Central memory CD4-positive, alpha-beta T cell (primary cell): ENCODE results near the gene LCORL.
"Not testable (repeated sequence)": the region's sequence is repeated elsewhere in the genome, so short reads cannot be mapped to it uniquely, and the experiment has no call there.

Experiments used
- DNase-seq: peaks from one replicate; pipeline ENCODE4 v3.0.0; 2022
- total RNA-seq, 3 experiments: gene quantifications; one replicate each; lab custom pipeline; 2026; lab: John Stamatoyannopoulos, UW

LCORL gene
- 15.9 to 19.1 (median 18.7) reads per million in 3 experiments for total RNA-seq

DNA sequence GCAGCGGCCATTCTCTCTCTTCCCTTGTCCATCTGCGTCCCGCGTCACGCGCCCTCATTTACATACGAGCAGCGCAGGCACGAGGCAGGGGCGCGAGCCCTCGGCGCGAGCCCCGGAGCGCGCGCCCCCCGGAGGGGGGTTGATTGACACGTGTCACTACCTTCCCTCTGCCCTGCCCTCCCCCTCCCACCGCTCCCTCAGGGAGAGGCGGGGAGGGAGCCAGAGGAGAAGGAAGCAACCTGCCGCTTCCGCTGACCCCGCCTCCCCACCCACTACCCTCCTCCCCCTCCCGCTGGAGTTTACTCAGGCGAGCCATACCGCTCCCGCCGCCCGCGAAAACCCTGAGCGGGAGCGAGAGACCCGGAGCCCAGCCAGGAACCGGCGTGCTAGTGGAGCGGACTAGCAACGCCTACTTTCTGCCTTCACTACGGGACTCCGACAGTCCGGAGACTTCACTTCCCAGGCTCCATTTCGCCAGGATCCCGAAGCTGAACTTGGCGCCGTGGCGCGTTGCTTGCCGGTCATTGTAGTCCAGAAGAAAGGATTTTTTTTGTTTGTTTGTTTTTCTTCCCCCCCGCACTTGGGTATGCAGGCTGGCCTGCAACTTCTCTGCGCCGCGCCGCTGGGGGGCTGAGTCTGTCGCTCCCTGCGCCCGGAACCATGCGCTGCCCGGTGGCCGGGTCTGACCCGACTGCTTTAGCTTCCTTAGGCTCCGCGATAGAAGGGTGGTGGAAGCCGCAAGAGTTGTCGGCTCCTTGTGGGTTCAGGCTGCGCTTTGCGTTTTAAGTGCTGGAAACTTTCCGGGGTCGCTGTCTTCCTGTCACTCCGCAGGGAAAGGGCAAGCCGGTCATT lies at the start of gene LCORL:
LCORL (minus strand) TSS at position 36 of the 852 bp plus-strand sequence; CDS start at position 32, 4 bp downstream.
- peak; percentile 85 for DNase-seq

DNA sequence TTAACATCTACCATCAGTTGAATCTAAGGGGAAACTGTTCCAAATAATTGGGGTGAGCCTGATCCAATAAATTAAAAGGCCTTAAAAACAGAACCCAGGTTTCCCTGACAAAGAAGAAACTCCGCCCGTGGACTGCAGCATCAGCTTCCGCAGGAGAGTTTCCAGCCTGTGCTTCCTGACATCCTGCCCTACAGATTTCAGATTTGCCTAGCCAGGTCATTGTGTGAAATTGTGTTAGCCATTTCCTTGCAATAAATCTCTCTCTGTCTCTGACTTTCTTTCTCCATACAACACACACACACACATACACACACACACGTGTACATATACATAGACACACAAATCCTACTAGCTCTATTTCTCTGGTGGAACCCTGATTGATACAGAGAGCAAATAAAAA lies 48.3 kb upstream of the LCORL start:
- DNase-seq: no peak

DNA sequence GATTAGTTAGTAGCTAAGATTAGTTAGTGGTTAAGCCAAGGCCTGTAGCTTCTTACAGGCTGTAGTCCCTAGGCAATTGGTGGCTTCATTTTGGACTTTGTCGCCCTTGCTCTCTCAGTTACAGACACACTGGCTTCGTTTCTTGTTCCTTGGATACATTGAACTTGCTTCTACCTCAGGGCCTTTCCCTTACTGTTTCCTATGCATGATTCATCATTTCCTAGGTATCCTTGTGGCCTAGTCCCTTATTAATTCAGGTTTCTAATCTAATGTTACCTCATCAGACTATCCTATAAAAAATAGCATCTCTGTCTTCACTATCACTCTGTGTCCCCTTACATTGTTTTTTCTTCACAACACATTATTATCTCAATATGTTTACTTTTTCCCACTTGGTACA lies 45.5 kb upstream of the LCORL start:
- DNase-seq: no peak

DNA sequence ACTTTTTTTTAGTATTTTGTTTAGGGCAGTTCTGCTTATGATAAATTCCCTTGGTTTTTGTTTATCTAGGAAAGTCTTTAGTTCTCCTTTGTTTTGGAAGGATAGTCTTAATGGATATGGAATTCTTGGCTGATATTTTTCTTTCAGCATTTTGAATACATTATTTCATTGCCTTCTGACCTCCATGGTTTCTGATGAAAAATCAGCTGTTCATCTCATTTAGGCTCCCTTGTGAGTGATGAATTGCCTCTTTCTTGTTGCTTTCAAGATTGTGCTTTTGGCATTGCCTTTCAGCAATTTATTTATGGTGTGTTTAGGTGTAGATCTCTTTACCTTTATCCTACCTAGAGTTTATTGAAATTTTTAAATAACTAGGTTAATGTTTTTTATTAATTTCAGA lies 41.5 kb upstream of the LCORL start:
- no peak for DNase-seq

DNA sequence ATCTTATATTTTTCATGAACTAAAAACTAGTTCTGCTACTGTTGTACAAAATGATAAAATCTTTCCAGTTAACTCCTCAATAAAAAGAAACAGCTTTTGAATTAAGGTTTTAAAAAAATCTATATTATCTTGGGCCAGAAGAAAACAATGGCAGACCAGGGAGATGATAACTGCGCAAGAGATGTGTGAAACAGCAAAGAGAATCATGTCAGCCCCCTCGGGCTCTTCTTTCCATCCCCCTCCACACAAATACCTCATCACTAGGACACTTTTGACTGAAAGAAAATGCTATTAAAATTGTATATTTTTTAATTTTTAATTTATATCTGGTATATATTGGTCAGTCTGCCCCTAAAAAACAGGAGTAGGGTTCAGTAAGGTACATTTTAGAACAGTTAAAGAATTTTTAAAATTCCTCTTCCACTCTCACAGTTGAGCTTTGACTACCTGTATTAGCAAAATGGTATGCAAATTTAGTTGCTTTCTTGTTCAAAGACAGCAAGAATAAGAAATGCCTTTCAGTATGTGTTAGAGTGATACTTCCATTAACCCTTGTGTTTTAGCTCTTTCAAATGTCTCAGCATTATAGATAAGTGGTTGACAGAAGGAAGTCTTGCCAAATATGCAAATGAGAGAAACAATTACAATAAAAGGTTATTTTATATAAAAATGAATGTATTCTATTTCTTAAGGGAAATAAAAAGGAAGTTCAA lies 36.4 kb upstream of the LCORL start:
- no peak for DNase-seq

DNA sequence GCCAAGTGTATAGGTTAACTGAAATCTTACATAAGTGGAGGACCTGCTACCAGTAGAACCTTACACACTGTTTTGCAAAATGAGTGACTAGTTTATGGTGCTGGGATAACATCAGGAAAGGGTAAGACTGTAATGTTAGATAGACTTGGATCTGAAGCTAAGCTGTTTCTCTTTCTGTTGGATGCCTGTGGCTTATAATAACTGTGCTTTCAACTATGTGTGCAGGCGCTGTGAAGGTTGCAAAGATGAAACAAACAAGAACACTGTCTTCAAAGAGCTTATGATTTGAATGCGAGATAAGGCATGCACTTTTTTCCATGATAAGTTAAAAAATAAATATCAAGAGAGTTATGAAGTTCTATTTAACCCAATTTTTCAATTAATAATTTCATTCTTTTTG lies 34.5 kb upstream of the LCORL start:
- peak; percentile 17 for DNase-seq

DNA sequence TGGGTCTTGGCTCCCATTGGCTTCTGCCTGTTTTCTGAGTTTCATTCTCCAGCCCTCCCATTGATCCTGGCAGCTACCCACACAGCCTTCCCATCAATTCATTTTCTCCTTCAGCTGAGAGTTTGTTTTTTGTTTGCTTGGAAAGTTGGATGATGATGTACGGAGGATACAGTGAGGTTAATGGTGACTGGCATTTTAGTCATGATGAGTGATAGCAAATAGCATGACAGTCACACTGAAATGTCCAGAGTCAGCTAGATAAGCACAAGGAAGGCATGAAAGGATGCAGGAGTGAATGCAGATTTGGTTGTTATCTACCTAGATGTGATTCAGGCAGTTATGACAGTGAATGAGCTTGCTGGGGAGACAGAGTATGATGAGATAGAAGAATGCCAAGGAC lies 30.6 kb upstream of the LCORL start:
- no peak for DNase-seq

DNA sequence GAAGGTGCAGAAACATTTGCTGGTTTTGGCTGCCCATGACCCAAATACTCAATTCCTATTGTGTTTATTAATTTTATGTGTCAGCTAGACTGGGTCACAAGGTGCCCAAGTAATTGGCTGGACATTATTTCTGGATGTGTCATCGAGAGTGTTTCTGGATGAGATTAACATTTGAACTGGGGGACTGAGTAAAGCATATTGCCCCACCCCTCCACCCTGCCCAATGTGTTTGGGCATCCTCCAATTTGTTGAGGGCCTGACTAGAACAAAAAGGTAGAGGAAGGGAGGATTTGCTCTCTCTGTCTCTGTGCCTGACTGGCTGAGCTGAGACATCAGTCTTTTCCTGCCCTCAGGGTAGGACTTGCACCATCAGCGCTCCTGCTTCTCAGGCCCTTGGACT lies 29.7 kb upstream of the LCORL start:
- DNase-seq: no peak

DNA sequence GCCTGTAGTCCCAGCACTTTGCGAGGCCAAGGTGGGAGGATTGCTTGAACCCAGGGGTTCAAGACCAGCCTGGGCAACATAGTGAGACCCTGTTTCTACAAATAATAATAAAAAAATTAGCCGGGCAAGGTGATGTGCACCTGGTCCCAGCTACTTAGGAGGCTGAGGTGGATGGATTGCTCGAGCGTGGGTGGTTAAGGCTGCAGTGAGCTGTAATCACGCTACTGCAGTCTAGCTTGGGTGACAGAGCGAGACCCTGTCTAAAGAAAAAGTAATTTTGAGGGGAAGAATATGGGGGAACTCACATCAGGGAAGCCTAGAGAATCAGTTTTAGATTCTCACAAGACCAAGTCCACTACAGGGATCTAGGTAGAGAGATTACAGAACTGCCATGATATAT lies 28.9 kb upstream of the LCORL start:
- no peak for DNase-seq

DNA sequence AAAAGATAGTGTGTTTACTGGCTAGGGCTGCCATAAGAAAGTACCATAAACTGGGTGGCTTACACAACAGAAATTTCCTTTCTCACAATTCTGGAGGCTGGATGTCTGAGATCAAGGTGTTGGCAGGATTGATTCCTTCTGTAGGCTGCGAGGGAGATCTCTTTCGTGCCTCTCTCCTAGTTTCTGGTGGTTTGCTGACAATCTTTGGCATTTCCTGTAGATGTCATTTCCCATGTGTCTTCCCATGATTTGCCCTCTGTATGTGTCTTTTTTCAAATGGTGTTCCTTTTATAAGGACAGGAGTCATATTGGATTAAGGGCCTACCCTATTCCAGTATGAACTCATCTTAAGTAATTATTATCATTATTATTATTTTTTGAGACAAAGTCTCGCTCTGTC lies 27.9 kb upstream of the LCORL start:
- no peak for DNase-seq

DNA sequence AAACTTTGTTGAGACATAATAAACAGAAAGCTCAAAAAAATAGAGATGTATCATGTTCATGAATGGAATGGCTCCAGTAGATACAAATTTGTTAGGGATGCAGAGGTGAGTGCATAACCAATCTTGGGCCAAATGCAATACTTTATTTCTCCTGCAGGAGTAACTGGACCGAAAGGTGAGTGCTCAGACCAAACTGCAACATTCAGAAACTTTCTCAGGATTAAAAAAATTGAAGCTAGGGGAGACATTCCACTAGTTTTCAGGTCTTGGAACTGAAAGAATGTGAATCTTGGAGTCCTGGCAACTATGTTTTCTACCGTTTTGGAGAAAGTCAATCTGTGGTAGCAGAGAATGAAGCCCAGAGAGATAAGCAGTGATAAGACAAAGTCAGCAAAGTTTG lies 21.2 kb upstream of the LCORL start:
- no peak for DNase-seq

DNA sequence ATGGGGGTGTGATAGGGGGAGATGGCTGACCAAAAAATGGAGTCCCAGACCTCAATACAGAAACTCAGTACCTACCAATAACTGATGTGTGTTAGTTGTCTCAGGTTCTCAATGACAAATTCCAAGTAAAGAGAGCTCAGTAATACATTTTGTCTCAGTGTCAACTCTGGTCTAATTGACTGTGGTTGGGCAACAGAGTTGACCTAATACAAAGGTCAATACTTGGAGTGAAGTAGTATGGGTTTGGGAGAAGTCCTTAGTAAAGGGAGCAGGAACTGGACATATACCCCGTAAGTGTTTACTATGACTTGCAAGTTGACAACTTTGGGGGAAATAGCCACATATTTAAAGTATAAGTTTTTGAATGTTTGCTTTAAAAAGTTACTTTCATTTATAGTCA lies 20.5 kb upstream of the LCORL start:
- no peak for DNase-seq

DNA sequence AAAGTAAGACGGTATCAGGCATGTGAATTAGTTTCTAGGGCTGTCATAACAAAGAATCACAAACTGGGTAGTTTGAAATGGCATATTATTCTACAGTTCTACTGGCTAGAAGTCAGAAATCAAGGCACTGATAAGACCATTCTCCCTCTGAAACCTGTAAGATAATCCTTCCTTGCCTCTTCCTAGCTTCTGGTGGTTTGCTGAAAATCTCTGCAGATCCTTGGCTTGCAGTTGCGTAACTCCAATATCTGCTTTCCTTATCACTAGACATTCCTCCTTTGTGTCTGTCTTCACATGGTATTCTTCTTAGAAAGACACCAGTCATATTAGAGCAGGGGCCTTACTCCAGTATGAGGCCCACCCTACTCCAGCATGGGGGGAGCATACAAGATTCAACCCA lies 19.6 kb upstream of the LCORL start:
- DNase-seq: no peak

DNA sequence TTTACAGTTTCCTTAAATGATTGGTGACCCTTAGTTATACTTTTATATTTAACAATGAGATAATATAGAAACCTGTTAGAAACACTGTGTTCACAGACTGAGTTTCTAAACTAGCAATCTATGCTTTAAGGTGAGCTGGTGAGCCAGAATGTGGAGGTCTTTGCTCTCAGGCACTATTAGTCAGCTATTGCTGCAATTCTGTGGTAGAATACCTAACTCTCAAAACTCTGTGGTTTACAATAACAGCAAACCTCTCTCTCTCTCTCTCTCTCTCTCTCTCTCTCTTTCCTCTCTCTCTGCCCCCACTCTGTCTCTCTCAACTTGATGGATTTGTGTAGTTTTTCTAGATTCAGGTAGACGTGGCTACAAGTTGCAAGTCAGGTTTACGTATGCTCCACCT lies 17.6 kb upstream of the LCORL start:
- DNase-seq: no peak

DNA sequence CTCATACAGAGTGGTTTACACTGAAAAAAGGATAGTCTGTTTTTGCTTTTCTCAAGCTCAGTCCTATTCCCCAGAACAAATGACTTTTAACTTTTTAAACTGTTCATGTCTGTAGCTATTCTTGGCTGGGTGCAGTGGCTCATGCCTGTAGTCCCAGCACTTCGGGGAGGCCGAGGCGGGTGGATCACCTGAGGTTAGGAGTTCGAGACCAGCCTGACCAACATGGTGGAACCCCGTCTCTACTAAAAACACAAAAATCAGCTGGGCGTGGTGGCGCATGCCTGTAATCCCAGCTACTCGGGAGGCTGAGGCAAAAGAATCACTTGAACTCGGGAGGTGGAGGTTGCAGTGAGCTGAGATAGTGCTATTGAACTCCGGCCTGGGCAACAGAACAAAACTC lies 14.8 kb upstream of the LCORL start:
- DNase-seq: not testable (repeated sequence)

DNA sequence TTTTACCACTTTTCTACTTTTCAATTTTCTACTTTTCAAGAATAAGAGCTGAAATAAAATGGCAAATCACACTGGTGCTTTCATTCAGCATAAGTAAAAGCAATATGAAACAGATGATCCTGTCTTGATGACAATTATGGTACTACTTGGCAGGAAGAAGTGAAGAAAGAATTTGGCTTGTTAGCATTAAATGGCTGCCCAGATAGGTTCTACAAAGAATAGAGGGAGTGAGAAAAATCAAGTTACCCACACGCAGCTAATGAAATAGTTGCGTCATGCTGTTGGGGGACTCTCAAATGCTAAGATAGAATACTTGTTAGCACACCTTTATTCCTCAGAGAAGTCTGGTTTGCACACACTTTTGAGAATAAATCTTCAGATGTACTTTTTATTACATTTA lies 12.5 kb upstream of the LCORL start:
- no peak for DNase-seq

DNA sequence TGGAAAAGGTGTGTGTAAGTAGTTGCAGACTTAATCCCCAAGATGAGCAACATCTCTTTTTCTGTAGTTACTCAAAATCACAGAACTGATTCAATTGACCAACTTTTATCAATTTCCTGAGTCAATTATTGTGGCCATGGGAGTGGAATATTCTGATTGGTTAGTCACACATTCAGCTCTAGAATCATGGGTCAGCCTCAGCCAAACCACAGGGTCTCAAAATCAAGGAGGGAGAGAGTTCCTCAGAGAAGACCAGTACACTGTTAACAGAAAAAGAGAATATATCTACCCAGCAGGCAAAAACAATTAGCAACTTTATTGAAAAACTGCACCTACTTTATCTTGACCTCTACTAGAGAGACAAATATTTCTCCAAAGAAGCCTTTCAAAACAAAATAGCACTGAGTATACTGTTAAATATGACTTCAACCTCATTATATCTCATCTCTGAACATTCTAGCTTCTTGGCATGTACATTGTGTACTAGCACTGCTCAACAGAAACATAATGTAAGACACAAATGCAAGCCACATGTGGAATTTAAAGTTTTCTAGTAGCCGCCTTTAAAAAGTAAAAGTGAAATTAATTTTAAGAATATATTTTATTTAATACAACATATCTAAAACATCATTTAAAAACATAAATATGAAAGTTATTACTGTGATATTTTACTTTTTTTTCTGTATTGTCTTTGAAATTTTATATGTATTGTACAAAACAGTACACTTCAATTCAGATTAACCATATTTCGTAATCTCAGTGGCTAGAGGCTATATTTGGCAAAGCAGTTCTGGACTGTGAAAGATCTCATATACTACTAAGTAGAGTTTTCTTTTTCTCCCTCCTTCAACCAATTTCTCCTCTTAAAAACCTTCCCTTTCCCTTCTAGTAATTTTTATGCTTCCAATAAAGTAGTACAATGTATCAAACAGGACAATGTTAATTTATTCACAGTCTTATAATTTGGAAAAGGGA lies 11.8 kb upstream of the LCORL start:
- DNase-seq: no peak

DNA sequence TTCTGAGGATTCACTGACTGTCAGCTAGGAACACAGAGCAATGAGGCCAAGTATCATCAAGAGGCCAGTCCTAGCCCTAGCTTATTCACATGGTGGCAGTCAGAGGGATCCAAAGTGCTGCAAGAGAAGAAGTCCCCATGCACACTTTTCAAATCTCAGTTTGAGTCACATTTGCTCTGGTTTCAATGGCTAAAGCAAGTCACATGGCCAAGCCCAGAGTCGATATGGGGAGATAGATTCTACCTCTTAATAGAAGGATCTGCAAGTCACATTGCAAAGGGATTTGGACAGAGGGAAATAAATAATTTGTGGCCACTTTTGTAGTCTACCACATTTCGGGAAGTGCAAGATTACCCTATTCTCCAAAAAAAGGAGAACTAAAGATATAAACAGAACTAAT lies 3.7 kb upstream of the LCORL start:
- no peak for DNase-seq

DNA sequence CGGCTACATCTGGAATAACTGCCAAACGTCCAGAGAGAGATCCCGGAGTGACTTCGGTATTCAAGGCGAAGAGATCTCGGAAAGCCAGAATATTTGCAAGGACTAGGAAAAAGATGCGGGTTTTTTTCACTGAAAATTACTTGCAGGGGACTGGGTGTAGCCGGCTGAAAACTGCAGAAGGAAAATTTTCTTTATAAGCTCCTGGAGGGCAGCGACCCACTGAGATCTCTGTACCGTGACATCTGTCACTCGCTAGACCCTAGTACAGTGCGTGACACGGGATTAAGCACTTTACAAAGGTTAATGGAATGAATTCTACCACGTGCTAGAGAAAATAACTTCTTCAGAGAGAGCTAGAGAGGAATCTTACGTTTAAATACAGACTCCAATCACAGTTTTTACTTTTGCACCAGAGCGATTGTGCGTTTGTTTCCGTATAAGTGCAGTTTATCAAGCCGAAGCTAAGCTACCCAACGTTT lies 1.1 kb upstream of the LCORL start:
- no peak for DNase-seq

DNA sequence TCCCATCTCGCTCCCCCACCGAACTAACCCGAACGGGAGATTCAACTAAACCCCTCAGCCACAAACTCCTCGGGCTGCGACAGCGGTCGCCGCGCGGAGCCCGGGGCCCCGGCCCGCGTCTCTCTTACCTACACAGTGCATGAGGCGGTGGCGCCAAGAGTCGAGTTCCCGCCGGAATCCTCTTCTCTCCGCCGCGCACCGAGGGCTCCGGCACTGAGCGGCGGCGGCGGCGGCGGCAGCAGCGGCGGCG lies 160 bp downstream of the LCORL start:
- no peak for DNase-seq

DNA sequence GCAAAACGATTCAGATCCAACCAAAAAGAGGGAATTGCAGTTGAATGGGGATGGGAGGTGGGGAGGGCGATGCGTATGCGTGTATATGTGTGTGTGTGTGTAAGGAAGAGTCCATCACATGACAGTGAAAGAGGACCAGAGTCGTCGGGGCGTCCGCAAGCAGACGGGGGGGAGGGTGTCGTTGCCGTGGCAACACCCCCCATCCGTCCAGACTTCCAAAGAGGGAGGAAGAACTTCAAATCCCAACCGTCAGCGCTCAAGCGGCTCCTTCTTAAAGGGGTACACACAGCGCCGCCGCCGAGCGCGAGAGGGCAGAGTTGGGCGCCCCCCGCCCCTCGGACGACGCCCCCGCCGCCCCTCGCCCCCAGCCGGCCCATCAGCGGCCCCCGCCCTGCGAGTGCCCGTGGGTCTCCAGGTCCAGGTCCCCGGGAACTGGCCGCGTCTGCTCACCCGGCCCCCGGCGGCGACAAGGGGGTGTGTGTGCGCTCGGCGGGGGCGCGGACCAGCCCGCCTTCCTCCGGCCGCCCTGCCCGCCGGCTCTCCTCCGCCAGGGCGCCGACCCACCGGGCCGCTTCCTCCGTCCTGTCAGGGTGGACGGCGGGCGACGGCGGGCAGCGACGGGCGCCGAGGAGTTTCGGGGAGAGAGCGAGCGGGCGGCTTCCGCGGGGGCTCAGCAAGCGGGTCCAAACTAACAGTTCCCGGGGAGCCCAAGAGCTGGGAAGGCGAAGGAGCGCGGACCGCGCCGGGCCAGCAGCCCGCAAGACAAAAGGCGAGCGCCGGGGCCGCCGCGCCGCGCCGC lies 685 bp downstream of the LCORL start:
- peak; percentile 28 for DNase-seq

DNA sequence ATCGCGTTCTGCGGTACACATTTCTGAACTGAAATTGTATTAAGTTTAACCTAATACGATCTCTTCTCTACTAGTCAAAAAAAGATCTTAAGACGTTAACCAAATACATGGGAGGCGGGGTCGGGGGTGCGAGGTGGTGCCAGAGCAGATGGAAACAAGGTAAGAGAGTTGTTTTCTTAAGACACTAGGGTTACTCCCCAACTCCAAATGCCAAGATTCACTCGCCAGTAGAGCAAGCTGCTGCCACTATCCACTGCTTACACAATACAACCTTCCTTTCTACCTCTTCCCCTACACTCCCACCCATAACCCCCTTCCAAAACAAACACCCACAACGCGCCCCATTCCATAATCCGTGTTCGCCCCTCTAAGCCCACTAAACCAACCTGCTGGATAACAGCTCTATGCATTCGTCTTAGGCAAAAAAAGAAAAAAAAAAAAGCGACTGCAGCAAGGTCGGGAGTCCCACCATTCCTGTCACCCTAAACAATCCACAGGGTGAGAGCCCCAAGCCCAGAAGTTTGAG lies 1.3 kb downstream of the LCORL start:
- DNase-seq: no peak
